B cell (primary cell): Measurements from ENCODE around the gene HDAC5. TPM values are rescaled to one million over a fixed set of nuclear protein-coding genes. Genes with fewer than 3 reads are reported as not detected.

Experiments used
- ATAC-seq: fragments of 200-7000 bp; cut with Tn5 transposase; one replicate; pipeline ENCODE4 v1.10.0; 2021; ENCODE audit warnings: low read depth, mild to moderate bottlenecking, moderate number of reproducible peaks, moderate library complexity
- CTCF ChIA-PET: fragments of 350-600 bp; sonication (Branson Sonifier 250); formaldehyde crosslinking; loops from one replicate; lab custom pipeline; 2021; ENCODE audit warnings: antibody characterized with exemption, inconsistent platforms; lab: Charles Lee
- POLR2A ChIA-PET: fragments of 350-600 bp; sonication (Branson Sonifier 250); formaldehyde crosslinking; loops from one replicate; lab custom pipeline; 2021; ENCODE audit warnings: antibody characterized with exemption; lab: Charles Lee
- DNase-seq: peaks from one replicate; pipeline ENCODE4 v3.0.0; 2013
- H2AFZ ChIP-seq: 2 replicates; pipeline ENCODE4 v1.6.1; 2012; ENCODE audit warnings: mild to moderate bottlenecking, low read depth, low read length; ENCODE audit not compliant: insufficient read depth, poor library complexity, severe bottlenecking
- H3K27ac ChIP-seq, 2 donors: 1 replicate in 1 of 2; 2 replicates in 1 of 2; pipeline ENCODE4 v1.5.1; 2012 to 2013; ENCODE audit warnings: low read length in 2 of 2, mild to moderate bottlenecking in 2 of 2, moderate library complexity in 1 of 2
- H3K27me3 ChIP-seq, 4 experiments: fragments of 200-600 bp in 1 of 4; sonication (generic) in 1 of 4; replicated peaks in 1 of 4; 1 replicate in 2 of 4; 2 replicates in 2 of 4; pipeline versions ENCODE4 v1.6.1 to v1.7.0; 2013 to 2016; ENCODE audit warnings: low read length in 3 of 4, mild to moderate bottlenecking in 2 of 4, mixed read lengths in 1 of 4, moderate library complexity in 1 of 4; ENCODE audit not compliant: insufficient read depth in 4 of 4, control insufficient read depth in 3 of 4; ENCODE audit errors: control extremely low read depth in 1 of 4
- H3K36me3 ChIP-seq, 2 experiments: replicated peaks in 1 of 2; 1 replicate in 1 of 2; 2 replicates in 1 of 2; pipeline versions ENCODE4 v1.6.1 to v1.7.1; 2013; ENCODE audit warnings: low read length in 1 of 2; ENCODE audit not compliant: insufficient read depth in 2 of 2, control insufficient read depth in 1 of 2; ENCODE audit errors: control extremely low read depth in 1 of 2, extremely low read depth in 1 of 2
- H3K4me1 ChIP-seq, 2 donors: fragments of 200-600 bp in 1 of 2; sonication (generic) in 1 of 2; 1 replicate in 1 of 2; 2 replicates in 1 of 2; pipeline versions ENCODE4 v1.5.1 to v1.6.1; 2013 to 2017; ENCODE audit warnings: low read length in 2 of 2; ENCODE audit not compliant: control insufficient read depth in 2 of 2, insufficient read depth in 2 of 2
- H3K4me2 ChIP-seq: replicated peaks from 2 replicates; pipeline ENCODE3; 2012; ENCODE audit warnings: mild to moderate bottlenecking, low read depth, low read length; ENCODE audit not compliant: poor library complexity, severe bottlenecking
- H3K4me3 ChIP-seq, 5 experiments: fragments of 200-600 bp in 1 of 5; sonication (generic) in 1 of 5; 1 replicate in 3 of 5; 2 replicates in 2 of 5; pipeline versions ENCODE4 v1.5.1 to v1.7.0; 2011 to 2016; ENCODE audit warnings: low read length in 4 of 5, mild to moderate bottlenecking in 4 of 5, low read depth in 2 of 5, control low read depth in 1 of 5, moderate library complexity in 1 of 5; ENCODE audit not compliant: insufficient read depth in 1 of 5; ENCODE audit errors: control extremely low read depth in 1 of 5, extremely low read depth in 1 of 5
- H3K79me2 ChIP-seq: fragments of 200-600 bp; sonication (generic); one replicate; pipeline ENCODE4 v1.6.0; 2016; ENCODE audit warnings: low read length; ENCODE audit not compliant: control insufficient read depth, insufficient read depth
- H3K9ac ChIP-seq: fragments of 200-600 bp; sonication (generic); 2 replicates; pipeline ENCODE4 v1.6.1; 2017; ENCODE audit warnings: mild to moderate bottlenecking, low read length, moderate library complexity
- H3K9me3 ChIP-seq, 3 donors: one replicate each; pipeline versions ENCODE4 v1.6.1 to v1.7.1; 2013; ENCODE audit warnings: low read length in 2 of 3; ENCODE audit not compliant: control insufficient read depth in 2 of 3, insufficient read depth in 1 of 3; ENCODE audit errors: control extremely low read depth in 1 of 3
- H4K20me1 ChIP-seq: 2 replicates; pipeline ENCODE4 v1.6.0; 2012; ENCODE audit warnings: mild to moderate bottlenecking, low read length; ENCODE audit not compliant: insufficient read depth, control insufficient read depth, poor library complexity, severe bottlenecking
- H3K27ac Mint-ChIP-seq: one replicate; pipeline ENCODE4 v1.8.0; 2021; ENCODE audit warnings: mixed read lengths
- H3K27me3 Mint-ChIP-seq: one replicate; pipeline ENCODE4 v1.8.0; 2021; ENCODE audit warnings: mixed read lengths
- H3K4me1 Mint-ChIP-seq: one replicate; pipeline ENCODE4 v1.8.0; 2021; ENCODE audit warnings: mixed read lengths
- H3K4me3 Mint-ChIP-seq: one replicate; pipeline ENCODE4 v1.8.0; 2021; ENCODE audit warnings: mixed read lengths
- H3K9me3 Mint-ChIP-seq: one replicate; pipeline ENCODE4 v1.8.0; 2022; ENCODE audit warnings: mixed read lengths; ENCODE audit not compliant: insufficient read depth
- EZH2 ChIP-seq: IDR thresholded peaks from 2 replicates; pipeline ENCODE4 v1.6.1; 2012; ENCODE audit warnings: borderline replicate concordance, low read depth, mild to moderate bottlenecking, moderate library complexity, low read length; ENCODE audit not compliant: insufficient read depth, poor library complexity, severe bottlenecking
- WGBS: methylation state at CpG from one replicate; pipeline ENCODE4 v1.1.5; 2013; ENCODE audit warnings: missing lambda C conversion rate; ENCODE audit not compliant: insufficient coverage; 5-methylcytosine and 5-hydroxymethylcytosine counted together
- intact Hi-C: fragments of 100-400 bp; cut with micrococcal nuclease; formaldehyde crosslinking; loops from one replicate; pipeline ENCODE4 v1.10.0; 2022
- polyA plus RNA-seq: library from polyadenylated mRNA; depleted of rRNA; stranded (reverse); fragments of >200 nt; gene quantifications from 2 replicates; pipeline ENCODE4 v1.2.3, GENCODE V29; 2012
- total RNA-seq, 2 donors: library from RNA; stranded (reverse); fragments of 120-200 nt in 1 of 2; gene quantifications; 1 replicate in 1 of 2; 2 replicates in 1 of 2; pipeline versions ENCODE4 v1.2.3 to v1.2.4, GENCODE V29; 2013 to 2022
- TF ChIP-seq, protein P1 (sequence below): fragments of 200-600 bp; IDR thresholded peaks from one replicate; pipeline ENCODE4 v1.8.0; 2022; ENCODE audit warnings: antibody characterized with exemption, mild to moderate bottlenecking

The HDAC5 gene
- total and polyA plus RNA-seq, 2 donors (not counting 1 experiment from before 2014, with no cell fraction given): 99.8 to 104 TPM

DNA sequence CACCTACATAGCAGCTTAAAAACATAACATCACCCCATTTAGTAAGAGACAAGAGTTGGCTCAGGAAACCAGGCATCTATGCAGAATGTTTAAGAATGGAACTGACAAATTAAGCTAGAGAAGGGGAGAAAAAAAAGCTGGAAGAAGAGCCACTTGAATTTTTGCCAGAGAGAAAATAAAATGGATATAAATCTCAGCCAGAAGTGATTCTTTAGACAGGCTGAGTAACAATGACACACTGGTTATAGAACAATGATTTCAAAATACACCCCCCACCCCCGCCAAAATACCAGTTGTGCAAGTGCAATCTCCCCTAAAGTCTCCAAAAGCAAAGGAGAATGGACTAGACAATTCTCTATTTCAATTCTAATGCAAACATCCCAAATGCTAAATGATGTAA, 79.4 kb downstream of the HDAC5 start:
- Histone ChIP-seq H3K4me1 (no peaks in the 10 kb centered on the region), H4K20me1 (peaks cover 41% of the 10 kb centered on the region), H3K36me3 (peaks cover 3 to 22% of the 10 kb centered on the region in 2 experiments), H3K4me2 (no peak overlapping the region), H3K27ac (no peak overlapping the region), H3K9ac (no peak overlapping the region), H3K27me3 (no peaks in the 10 kb centered on the region), H3K4me3 (no peak overlapping the region), H2AFZ (no peak overlapping the region), H3K9me3 (peaks cover 0 to 6% (median 0%) of the 10 kb centered on the region in 3 donors), H3K79me2 (peaks cover 37% of the 10 kb centered on the region)
- 100% methylated on average over 1 of the region's 1 CpG for WGBS
- peaks cover 9% of the 10 kb centered on the region for H3K4me1 Mint-ChIP-seq
- H3K9me3 Mint-ChIP-seq: no peaks in the 10 kb centered on the region
- no peak overlapping the region for H3K27ac Mint-ChIP-seq
- intact Hi-C loops: no loop called here
- H3K27me3 Mint-ChIP-seq: no peaks in the 10 kb centered on the region
- TF ChIP-seq, protein P1, sequence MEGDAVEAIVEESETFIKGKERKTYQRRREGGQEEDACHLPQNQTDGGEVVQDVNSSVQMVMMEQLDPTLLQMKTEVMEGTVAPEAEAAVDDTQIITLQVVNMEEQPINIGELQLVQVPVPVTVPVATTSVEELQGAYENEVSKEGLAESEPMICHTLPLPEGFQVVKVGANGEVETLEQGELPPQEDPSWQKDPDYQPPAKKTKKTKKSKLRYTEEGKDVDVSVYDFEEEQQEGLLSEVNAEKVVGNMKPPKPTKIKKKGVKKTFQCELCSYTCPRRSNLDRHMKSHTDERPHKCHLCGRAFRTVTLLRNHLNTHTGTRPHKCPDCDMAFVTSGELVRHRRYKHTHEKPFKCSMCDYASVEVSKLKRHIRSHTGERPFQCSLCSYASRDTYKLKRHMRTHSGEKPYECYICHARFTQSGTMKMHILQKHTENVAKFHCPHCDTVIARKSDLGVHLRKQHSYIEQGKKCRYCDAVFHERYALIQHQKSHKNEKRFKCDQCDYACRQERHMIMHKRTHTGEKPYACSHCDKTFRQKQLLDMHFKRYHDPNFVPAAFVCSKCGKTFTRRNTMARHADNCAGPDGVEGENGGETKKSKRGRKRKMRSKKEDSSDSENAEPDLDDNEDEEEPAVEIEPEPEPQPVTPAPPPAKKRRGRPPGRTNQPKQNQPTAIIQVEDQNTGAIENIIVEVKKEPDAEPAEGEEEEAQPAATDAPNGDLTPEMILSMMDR: no peak
- no peak for TF ChIP-seq EZH2
- ATAC-seq (no peak), DNase-seq (no peak)
- ChIA-PET CTCF (interaction anchor here (0.6 to 8.4 kb wide), 10 partner anchors 12 to 166 kb away, joined by 3 to 180 read pairs (median 4); partner anchors contain the start of gene PPY), POLR2A (no interaction called here)
- H3K4me3 Mint-ChIP-seq: no peak overlapping the region

DNA sequence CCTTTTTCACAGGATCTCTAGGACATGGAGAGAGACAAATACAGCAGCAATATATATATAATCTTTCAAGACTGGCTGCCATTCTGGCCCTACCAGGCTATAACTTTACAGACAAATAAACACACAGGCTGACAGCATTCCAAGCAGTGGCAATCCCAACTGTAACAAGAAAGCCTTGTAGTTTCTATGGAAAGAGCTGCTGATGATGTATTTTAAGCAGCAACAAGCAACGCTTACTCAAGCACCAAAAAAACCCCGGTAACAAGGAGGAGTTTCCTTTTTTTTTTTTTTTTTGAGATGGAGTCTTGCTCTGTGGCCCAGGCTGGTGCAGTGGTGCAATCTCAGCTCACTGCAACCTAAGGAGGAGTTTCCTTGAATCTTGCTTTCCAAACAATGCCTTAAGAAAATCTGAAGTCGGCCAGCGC, 80.2 kb downstream of the HDAC5 start:
- no peak overlapping the region for H3K4me2 ChIP-seq
- no peak for DNase-seq
- no peaks in the 10 kb centered on the region for H3K27me3 ChIP-seq
- no peak for ATAC-seq
- WGBS: 100% methylated on average over 2 of the region's 4 CpGs
- no peak overlapping the region for H3K4me3 ChIP-seq
- ChIA-PET CTCF (interaction anchor here (0.5 to 8.4 kb wide), 11 partner anchors 10 to 165 kb away, joined by 3 to 180 read pairs (median 3); partner anchors contain the start of gene PPY), POLR2A (no interaction called here)
- no peak for TF ChIP-seq EZH2
- TF ChIP-seq, protein P1: no peak
- Mint-ChIP-seq H3K27ac (no peak overlapping the region), H3K4me3 (no peak overlapping the region), H3K4me1 (peaks cover 9% of the 10 kb centered on the region), H3K9me3 (no peaks in the 10 kb centered on the region), H3K27me3 (no peaks in the 10 kb centered on the region)
- H3K9me3 ChIP-seq: peaks cover 0 to 6% (median 0%) of the 10 kb centered on the region in 3 donors
- H3K36me3 ChIP-seq: peaks cover 3 to 23% of the 10 kb centered on the region in 2 experiments
- H3K4me1 ChIP-seq: no peaks in the 10 kb centered on the region
- peaks cover 41% of the 10 kb centered on the region for H4K20me1 ChIP-seq
- no peak overlapping the region for H3K9ac ChIP-seq
- H3K27ac ChIP-seq: no peak overlapping the region
- H3K79me2 ChIP-seq: peaks cover 32% of the 10 kb centered on the region
- H2AFZ ChIP-seq: no peak overlapping the region
- intact Hi-C loops: no loop called here
